ENCODE results near the gene MAPK9.
"Not testable (repeated sequence)": the region's sequence is repeated elsewhere in the genome, so short reads cannot be mapped to it uniquely, and the experiment has no call there.

MAPK9 gene

GRCh38 chr5:180304016-180304292, 12.1 kb upstream of the MAPK9 start:
- no peak overlapping the region for H3K4me3 ChIP-seq (ENCODE audit: control insufficient read depth, low read depth, low read length)
- no peak for TF ChIP-seq CTCF (conservative IDR thresholded peaks at IDR 0.05; ENCODE audit: control insufficient read depth, insufficient read depth, low read depth, low read length)
- no peak for DNase-seq (ENCODE audit: low read depth)

- H3K4me3 ChIP-seq (ENCODE audit: control insufficient read depth, low read depth, low read length), result no peak overlapping the region
- TF ChIP-seq CTCF (conservative IDR thresholded peaks at IDR 0.05; ENCODE audit: control insufficient read depth, insufficient read depth, low read depth, low read length), result no peak
- DNase-seq (ENCODE audit: low read depth), result no peak
Measured at GRCh38 chr5:180303226-180304015, 11.5 kb upstream of the MAPK9 start.

- H3K4me3 ChIP-seq (ENCODE audit: control insufficient read depth, low read depth, low read length), result no peak overlapping the region
- DNase-seq (ENCODE audit: low read depth), result no peak
- TF ChIP-seq CTCF (conservative IDR thresholded peaks at IDR 0.05; ENCODE audit: control insufficient read depth, insufficient read depth, low read depth, low read length), result no peak
Measured at GRCh38 chr5:180302256-180302655, 10.4 kb upstream of the MAPK9 start.

GRCh38 chr5:180301253-180301652, 9.4 kb upstream of the MAPK9 start:
- DNase-seq (ENCODE audit: low read depth), result no peak

GRCh38 chr5:180299526-180299925, 7.6 kb upstream of the MAPK9 start:
- TF ChIP-seq CTCF (conservative IDR thresholded peaks at IDR 0.05; ENCODE audit: control insufficient read depth, insufficient read depth, low read depth, low read length), result no peak
- DNase-seq (ENCODE audit: low read depth), result no peak
- no peak overlapping the region for H3K4me3 ChIP-seq (ENCODE audit: control insufficient read depth, low read depth, low read length)

More at GRCh38 chr5:180301253-180301652, 9.4 kb upstream of the MAPK9 start:
- no peak for TF ChIP-seq CTCF (conservative IDR thresholded peaks at IDR 0.05; ENCODE audit: control insufficient read depth, insufficient read depth, low read depth, low read length)
- H3K4me3 ChIP-seq (ENCODE audit: control insufficient read depth, low read depth, low read length), result no peak overlapping the region

GRCh38 chr5:180299014-180299413, 7.1 kb upstream of the MAPK9 start:
- DNase-seq (ENCODE audit: low read depth); H3K4me3 ChIP-seq (ENCODE audit: control insufficient read depth, low read depth, low read length): not testable (repeated sequence)

GRCh38 chr5:180297587-180298282, 5.9 kb upstream of the MAPK9 start:
- no peak for TF ChIP-seq CTCF (conservative IDR thresholded peaks at IDR 0.05; ENCODE audit: control insufficient read depth, insufficient read depth, low read depth, low read length)
- DNase-seq (ENCODE audit: low read depth), result peak; percentile 38
- H3K4me3 ChIP-seq (ENCODE audit: control insufficient read depth, low read depth, low read length), result no peak overlapping the region

Measured in fibroblast of mammary gland (primary cell).